GM10847 (cell line): ENCODE measurements around the gene RPH3AL.

ENCODE experiments used
- POLR2A ChIP-seq: IDR thresholded peaks from 2 replicates; pipeline ENCODE4 v1.6.1; 2011; ENCODE audit not compliant: insufficient read length; ENCODE audit errors: extremely low read depth

RPH3AL gene

GRCh38 chr17:306116-306515, 46.5 kb downstream of the RPH3AL start:
- TF ChIP-seq POLR2A, result no peak

- TF ChIP-seq POLR2A, result no peak
Measured at GRCh38 chr17:305090-305976, 47.3 kb downstream of the RPH3AL start.

- TF ChIP-seq POLR2A, result no peak
Measured at GRCh38 chr17:304461-304860, 48.1 kb downstream of the RPH3AL start.

GRCh38 chr17:303168-303567, 49.4 kb downstream of the RPH3AL start:
- TF ChIP-seq POLR2A, result no peak

- TF ChIP-seq POLR2A, result no peak
Measured at GRCh38 chr17:302300-302698, 50.3 kb downstream of the RPH3AL start.

GRCh38 chr17:301681-302299, 50.8 kb downstream of the RPH3AL start:
- TF ChIP-seq POLR2A, result no peak

- no peak for TF ChIP-seq POLR2A
Measured at GRCh38 chr17:300881-301280, 51.7 kb downstream of the RPH3AL start.

GRCh38 chr17:299546-299945, 53.1 kb downstream of the RPH3AL start:
- no peak for TF ChIP-seq POLR2A

GRCh38 chr17:298791-299450, 53.7 kb downstream of the RPH3AL start:
- TF ChIP-seq POLR2A, result no peak

GRCh38 chr17:297758-298157, 54.8 kb downstream of the RPH3AL start:
- TF ChIP-seq POLR2A, result no peak

- no peak for TF ChIP-seq POLR2A
Measured at GRCh38 chr17:296906-297690, 55.5 kb downstream of the RPH3AL start.

GRCh38 chr17:296379-296778, 56.2 kb downstream of the RPH3AL start:
- no peak for TF ChIP-seq POLR2A

- no peak for TF ChIP-seq POLR2A
Measured at GRCh38 chr17:292531-293382, 59.9 kb downstream of the RPH3AL start.

- no peak for TF ChIP-seq POLR2A
Measured at GRCh38 chr17:292016-292415, 60.6 kb downstream of the RPH3AL start.
